H54 (cell line): ENCODE results near the gene NRM.

Experiments used
- DNase-seq: peaks from one replicate; pipeline ENCODE4 v3.0.0; 2011; ENCODE audit warnings: low spot score, mixed read lengths; ENCODE audit not compliant: insufficient read length
- FAIRE-seq: peaks from 3 replicates; lab custom pipeline; 2011; peaks lifted over from hg19 to GRCh38; lab: Jason Lieb, UNC
- POLR2A ChIP-seq: IDR thresholded peaks from 2 replicates; pipeline ENCODE4 v1.6.1; 2011; ENCODE audit warnings: low read depth, mild to moderate bottlenecking, low read length

NRM gene

DNA sequence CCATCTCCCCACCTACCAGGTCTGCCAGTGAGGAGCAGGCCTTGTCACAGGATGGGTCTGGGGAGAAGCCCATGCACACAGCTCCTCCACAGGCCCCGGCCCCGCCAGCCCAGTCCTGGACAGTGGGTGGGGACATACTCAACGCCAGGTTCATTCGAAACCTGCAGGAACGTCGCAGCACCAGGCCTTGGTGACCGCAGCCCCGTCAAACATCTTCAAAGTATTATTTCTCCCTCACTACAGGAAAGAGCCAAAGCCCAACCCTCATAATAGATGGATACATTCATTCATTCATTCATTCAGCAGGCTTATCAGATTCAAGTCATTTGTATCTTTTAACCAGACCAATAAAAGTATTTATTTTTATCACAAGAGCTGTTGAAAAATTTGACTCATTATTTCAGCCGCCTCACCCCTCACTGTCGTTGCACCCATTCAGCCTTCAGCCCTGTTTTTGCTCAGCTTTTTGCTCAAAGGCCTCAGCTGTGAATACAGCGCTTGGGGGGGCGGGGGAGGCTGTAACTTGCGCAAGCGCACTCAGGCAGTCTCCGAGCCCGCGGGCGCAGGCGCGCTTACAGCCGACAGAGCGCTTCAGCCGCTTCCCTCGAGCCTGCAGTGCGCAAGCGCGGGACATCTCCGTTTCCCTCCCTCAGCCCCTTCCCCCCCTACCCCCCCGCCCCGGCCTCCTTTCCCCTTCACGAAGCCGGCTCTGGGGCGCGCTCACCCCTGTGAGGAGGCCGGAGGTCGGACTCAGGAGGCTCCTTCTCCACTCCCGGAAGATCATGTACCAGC lies 44.1 kb downstream of the NRM start, which contains the start of gene C6orf136:
C6orf136 (plus strand) TSS at position 684 of the 792 bp plus-strand sequence; CDS start at position 783, 99 bp downstream.
- FAIRE-seq (no peak), DNase-seq (peak; percentile 90)
- TF ChIP-seq POLR2A = no peak

DNA sequence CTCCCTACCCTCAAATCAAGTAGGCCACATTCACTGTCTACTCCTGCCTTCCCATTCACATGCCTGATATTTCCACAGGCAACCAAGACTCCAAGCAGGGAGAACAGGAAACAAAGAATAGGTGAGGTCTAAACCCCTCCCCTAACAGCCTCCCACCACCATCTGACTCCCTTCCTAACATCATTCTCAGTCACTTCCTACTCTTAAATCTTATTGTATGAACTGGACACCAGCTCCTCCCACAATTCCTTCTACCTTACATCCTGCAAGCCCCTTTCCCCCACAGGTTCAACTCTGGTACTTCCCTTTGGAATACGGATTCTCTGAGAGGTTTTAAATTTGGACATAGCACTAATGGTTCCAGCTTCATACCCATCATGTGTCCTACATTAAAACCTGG lies 44.8 kb downstream of the NRM start:
- DNase-seq = no peak
- no peak for FAIRE-seq
- no peak for TF ChIP-seq POLR2A

DNA sequence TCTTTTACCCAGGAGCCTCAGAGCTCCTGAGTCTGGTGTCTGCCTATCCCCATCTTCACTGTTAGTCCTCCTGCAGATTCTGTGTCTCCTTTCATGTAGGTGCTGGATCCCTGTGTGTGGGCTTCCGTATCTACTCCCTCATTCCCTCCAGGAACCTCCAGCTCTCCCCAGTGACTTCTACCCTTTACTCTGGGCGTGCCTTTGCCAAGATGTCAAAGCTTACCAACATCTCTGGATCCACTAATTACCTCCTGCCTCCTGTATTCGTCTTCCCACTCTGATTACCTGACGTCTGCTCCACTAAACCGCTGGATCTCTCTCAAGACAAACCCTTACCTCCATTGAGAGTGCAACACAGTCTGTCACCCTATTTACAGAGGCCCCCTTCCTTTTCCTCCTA lies 46.0 kb downstream of the NRM start:
- no peak for FAIRE-seq
- no peak for TF ChIP-seq POLR2A
- no peak for DNase-seq

DNA sequence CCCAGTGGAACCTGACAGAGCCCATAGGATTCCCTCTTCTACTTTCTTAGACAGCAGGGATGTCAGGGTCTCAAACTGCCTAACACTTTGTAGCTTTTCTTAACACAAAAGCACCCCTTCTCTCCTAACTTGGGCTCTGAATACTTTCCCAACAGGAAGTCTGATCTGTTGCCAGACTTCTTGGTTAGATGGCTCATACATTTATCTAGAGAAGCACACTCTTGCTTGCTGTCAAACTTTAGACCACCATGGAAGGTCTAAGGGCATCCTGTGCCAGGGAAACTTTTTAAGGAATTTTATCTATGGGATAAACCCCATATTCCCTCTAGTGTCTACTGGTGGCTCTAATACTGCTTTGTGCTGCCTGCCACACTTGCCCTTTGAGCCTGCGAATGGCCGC lies 47.1 kb downstream of the NRM start:
- TF ChIP-seq POLR2A = no peak
- FAIRE-seq (no peak), DNase-seq (no peak)

DNA sequence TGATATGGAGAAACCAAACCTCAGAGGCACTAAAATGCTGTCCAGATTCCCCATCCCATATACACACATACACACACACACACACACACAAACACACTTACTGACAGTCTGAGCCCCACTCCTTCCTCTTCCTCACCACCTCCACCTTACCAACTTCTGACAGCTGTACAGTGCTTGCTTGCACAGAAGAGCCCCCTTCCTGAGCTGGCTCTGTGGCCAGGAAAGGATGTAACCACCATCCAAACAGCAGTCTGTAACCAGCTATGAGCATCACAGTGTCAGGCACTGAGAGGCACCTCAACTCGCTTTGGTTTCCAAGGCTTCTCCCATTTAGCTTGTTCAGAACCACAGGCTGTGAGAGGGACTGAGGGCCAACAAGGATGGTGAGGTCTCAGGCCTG lies 49.7 kb downstream of the NRM start:
- FAIRE-seq (no peak), DNase-seq (no peak)
- TF ChIP-seq POLR2A = no peak

DNA sequence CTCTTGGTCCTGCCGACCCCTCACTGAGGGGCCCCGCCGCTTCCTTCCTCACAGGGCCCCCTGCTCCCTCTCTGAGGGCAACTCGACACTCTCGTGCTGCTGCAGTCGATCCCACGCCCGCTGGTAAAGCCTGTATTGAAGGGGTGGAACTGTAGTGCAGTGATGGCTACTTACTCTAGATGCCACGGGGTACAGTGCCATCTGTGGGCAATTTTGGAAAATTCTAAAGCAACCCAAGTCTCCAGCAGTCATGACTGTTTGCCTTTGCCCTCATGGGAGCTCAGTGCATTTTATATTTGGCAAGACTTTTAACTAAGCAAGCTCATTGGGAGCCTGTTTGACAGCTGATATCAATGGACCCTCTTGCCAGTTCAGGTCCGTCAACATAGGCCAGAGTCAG lies 50.3 kb downstream of the NRM start:
- FAIRE-seq = no peak
- DNase-seq = no peak
- no peak for TF ChIP-seq POLR2A
